Stomach (tissue), 4 donors: ENCODE data around the gene FAM3B.

Source experiments
- CTCF ChIP-seq, 7 experiments: fragments of 450-650 bp in 4 of 7; fragments of 200-600 bp in 3 of 7; sonication (generic) in 3 of 7; IDR thresholded peaks; one replicate each; pipeline ENCODE4 v1.5.1; 2016 to 2019; ENCODE audit warnings: antibody characterized with exemption in 7 of 7, control low read depth in 2 of 7, mild to moderate bottlenecking in 1 of 7
- POLR2A ChIP-seq, 4 donors: fragments of 450-650 bp; IDR thresholded peaks; one replicate each; pipeline ENCODE4 v1.6.1; 2016; ENCODE audit warnings: antibody characterized with exemption in 4 of 4, control low read depth in 2 of 4, mild to moderate bottlenecking in 1 of 4, moderate library complexity in 1 of 4
- POLR2AphosphoS5 ChIP-seq, 3 donors: sonication (generic); formaldehyde crosslinking; IDR thresholded peaks; one replicate each; pipeline ENCODE4 v1.6.1; 2016; ENCODE audit warnings: antibody characterized with exemption in 3 of 3

GRCh38 chr21:41361786-41362604 lies 45.4 kb downstream of the FAM3B start, which contains the start of gene MX2:
- no peak for TF ChIP-seq CTCF (IDR thresholded peaks at IDR 0.05)
- TF ChIP-seq POLR2AphosphoS5 (IDR thresholded peaks at IDR 0.05): peak in 2 of 3 donors; percentile 75 to 83
- peak in 1 of 4 donors; percentile 4 for TF ChIP-seq POLR2A (IDR thresholded peaks at IDR 0.05)
